ENCODE measurements around the gene MSX2.

MSX2 gene

GRCh38 chr5:174718880-174719610, 5.3 kb upstream of the MSX2 start:
- DNase-seq: no peak

- no peak for DNase-seq
Measured at GRCh38 chr5:174719793-174720611, 4.4 kb upstream of the MSX2 start.

DNA sequence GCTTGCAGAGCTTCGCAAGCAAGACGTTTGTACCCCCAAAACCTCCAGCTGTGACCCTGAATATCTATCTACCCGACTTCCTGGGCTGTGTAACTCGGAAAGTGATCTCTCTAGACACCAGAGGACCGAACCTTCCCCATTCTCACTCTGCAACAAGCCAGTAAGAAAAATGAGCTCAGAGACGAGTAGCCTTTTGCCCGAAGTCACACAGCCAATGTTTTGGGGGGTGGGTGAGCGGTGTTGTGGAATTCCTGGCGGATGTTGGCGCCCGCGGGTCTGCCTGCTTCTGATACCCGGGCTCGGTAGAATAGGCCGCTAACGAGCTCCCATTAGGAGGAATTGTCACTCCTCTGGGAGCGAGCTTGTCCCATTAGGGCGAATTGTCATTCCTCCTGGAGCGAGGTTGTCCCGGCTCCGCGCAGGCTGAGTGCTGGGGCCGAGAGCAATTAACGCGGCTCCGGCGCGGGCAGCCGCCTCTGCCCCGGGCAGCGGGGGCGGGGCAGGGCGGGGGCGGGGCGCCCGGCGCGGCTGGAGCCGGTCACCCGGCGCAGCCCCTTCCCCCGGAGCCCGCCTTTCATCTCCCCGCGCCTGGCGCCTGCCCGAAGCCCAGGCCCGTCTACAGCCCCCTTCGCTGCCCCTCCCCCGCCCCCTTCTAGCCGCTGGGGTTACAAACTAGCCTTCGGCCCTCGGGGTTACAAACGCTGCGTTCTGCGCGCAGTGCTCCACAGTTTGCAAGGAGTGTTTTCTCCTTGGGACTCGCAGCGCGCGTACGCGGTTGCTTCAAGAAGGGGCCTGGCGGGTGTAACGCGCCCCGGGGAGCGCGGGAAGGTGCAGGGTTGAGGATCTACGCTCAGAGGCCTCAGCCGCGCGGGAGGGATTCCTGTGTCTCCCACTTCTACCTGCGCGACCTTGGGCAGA, 3.5 kb upstream of the MSX2 start:
- DNase-seq: no peak

DNA sequence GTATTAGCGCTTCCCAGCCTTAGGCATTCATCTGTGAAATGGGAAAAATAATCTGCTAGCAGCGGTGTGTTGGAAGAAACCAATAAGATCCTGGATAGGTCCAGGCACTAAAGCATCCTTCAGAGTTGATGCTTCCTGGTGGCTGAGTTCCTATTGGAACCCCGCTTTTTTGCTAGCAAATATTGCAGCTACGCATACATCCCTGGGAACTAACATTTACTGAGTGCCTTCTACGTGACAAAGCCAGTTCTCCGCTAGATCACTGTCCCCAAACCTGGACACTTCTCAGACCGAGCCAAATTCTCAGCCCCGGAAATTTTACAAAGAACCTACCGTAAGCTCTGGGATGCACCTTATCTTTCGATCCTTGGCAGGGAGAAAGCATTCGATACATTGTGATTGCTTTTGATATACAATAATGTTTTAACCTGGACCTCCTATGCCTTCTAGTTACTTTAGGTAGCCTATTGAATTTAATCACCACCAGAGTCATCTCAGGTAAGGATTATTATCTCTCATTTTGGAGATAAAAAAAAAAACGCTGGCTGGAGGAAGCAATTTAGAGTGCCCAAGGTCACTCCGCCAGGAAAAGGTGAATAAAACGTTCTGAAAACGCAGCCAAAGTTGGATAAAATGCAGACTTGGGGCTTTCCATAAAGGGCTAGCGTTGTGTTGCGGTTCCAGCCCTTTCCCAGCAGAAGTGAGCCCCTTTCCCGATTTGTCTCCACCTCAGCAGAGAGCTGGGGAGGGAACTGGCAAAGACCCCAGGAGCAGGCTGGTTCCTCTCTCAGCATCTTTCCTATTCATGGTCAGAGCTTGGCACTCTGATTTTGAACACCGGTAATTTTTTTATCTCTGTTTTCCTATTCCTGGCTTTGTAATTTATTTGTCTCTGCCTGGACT, 2.6 kb upstream of the MSX2 start:
- DNase-seq: no peak

GRCh38 chr5:174722500-174722899, 1.9 kb upstream of the MSX2 start:
- no peak for DNase-seq

DNA sequence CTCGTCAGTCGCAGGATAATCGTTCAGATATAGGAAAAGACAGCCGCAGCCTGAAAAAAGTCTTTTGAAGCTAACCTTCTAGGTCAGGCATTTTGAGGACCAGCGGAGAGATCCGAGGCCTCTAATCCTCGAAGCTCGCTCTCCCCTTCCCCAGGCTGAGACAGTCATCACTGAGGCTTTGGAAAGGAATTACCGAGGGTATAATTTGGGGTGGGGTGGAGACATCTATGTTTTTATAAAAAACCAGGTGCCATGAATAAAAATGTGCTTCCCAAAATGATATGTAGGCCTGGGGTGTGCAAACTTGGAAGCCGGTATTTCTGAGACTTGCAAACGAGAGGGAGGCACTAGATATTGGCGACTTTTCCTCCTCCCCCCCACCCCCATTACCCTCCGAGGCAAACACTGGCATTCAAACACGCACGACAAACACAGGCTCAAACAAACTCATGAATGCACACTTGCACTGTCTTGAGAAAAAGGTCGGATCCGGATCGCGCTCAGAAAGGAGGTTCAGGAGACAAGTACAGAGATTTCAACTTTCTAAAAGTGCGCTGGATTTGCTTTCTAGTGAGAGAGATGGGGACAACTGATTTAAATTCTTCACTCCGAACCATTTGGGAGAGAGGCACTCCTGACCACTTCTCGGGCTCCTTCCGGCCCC, 935 bp upstream of the MSX2 start:
- no peak for DNase-seq

DNA sequence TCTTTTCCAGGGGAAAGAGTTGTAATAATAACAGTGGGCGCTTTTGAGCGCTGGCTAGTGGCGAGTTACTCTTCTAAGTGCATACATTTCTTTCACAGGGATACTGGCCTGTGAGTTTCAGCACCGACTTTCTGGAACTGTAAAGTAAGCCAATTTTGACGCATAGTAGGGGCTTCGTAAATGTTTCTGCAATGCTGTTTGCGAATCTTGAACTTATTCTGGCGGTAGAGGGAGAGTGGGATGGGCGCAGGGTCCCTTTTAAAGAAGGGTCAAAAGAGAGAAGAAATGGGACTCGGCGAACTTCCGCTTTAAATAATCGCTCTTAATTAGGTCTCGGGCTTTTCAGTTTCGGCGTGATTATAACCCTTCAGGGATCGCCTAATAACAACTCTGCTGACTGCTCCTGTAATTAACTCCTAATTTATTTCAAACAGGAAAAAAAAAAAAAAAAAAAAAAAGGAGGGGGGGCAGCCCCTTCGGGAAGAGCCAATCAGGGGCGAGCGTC, 351 bp upstream of the MSX2 start:
- no peak for DNase-seq

DNA sequence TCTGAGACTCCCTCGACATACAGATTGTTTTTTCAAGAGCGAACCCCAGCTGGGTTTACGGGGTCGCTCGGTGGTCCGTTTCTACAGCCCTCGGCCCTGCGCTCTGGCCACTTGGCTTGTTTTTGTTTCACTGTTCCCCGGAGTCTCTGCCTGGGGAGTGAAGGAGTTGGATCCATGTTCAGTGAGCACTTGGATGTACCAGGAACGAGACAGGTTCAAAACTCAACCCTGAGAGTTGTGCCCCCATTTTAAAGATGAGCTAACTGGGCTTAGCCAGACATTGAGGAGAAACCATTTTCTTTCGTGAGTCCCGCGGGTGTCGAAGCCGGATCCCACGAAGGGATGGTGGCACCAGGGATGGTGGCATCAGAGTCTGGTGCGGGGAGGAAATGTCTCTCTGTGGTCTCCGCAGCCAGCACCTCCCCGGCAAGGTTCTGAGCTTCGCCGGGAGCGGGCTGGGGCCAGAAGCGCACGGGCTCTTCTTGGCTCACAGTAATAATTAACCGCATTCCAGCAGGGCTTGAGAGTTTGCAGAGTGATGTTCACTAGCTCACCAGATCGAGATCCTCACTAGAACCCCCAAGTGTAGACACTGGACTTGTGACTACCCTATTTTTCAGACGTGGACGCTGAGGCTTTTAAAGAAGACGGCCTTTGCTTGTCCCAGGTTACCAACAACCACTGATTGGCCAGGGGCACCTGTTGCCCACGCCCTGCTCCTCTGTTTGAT, 1.0 kb downstream of the MSX2 start:
- DNase-seq: no peak

GRCh38 chr5:174725991-174726601, 1.7 kb downstream of the MSX2 start:
- DNase-seq: no peak

DNA sequence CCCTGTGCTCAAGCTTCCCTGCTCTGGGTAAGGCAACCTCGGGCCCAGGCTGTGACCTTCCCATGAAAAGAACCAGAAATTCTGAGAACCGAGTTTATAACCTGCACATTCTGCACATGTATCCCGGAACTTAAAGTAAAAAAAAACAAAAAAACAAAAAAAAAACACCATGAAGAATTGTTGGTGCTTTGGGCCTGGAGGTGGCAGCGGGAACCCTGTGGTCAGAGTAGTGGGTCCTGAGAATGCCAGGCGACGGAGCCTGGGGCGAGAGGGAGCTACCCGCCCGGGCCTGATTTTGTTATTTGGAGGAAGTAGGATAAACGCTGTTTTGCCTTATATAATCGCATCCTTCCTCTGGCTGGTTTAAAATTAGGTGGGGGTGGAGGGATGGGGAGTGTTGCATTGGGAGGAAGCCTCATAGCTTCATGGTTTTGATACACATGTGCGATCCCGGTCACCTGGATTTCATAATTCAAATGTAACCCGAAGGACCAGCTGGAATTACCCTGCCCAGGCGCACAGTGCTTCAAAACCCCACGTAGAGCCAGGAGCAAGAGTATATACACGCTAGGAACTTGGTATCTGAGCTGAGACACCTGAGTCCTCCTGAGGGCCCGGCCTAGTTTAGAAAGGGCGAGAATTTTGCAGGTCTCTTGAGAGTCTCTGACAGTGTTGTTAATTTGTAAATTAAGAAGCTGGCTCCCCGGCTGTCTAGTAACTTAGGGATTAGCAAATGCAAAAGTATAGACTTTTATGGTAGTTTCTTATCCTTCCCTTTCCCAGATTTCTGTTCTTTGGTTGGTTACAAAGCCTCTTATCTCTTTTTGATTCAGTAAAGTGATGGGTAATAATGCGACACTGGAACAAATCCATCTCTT, 2.8 kb downstream of the MSX2 start:
- no peak for DNase-seq

DNA sequence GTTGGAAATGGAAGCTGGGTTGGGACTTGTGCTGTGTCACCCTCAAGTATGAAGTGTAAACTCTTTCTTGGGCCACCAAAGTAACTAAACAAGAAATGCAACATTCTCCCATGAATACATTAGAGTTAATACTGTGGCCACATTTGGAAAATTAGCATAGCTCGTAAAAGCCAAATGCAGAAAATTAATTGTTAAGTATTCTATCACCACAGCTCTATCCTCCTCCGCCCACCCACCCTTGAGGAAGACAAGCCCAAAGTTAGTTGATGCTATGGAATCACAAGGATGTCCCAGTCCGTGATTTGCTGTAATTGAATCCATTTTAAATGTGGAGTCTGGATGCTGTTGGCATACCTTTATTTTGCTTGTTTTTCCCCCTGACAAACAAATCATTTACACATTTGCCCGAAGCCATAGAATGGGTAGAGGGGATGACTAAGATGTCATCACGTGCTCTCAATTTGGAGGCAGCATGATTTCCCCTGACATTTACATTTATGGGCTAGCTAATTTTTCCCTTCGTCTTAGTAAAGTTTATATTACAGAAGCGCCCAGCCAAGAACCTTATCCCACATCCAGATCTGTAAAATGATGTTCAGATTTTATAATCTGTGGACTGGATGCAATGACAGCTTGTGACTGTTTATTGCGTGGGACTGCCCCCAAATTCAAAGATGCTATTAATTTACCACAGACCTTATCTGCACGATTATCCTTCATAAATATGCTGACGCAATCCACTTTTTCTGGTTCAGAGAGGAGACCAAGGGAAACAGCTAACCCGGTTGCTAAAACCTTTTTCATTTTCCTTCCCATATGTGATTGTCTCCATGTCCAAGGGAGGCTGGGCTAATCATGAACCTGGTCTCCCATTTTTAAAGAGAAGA, 3.7 kb downstream of the MSX2 start:
- DNase-seq: no peak

GRCh38 chr5:174729075-174729680, 4.8 kb downstream of the MSX2 start:
- DNase-seq: no peak

DNA sequence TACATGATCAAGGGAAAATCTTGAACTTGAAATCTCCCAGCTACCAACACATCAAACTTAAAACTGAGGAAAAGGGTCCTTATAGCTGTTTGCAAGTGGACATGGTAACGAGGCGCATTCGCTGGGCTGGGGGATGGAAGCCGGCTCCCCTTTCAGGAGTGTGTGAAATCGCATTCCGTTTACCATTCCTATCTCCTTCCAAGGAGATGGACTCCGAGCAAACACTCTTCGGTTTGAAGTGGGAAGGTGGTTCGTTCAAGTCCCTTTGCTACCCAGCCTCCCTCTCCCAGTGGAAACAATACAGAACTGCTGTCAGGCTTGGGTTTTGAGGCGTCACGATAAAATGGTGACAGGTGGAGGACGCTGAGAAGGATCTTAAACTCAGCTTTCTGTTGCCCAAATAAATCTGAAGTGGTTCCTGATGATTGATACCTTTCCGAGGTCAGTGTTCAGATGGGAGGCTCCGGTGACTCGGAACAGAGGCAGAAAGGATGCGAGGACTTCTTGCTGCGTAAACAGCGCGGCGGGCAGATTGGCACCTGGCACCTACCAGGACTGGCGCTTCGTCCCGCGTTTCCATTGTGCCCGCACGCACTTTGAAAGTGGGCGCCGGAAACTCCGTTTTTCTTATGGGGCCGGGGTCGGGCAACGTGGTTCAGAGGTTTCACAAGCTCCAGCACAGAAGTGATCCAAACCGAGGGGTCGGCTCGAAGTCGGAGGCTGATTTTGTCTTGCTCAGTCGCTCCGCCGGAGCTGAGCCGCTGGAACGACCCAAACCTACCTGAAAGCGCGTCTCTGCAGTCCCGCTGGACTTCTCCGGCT, 7.0 kb downstream of the MSX2 start:
- DNase-seq: no peak

GRCh38 chr5:174732036-174733020, 7.9 kb downstream of the MSX2 start:
- no peak for DNase-seq

GRCh38 chr5:174733091-174733690, 8.8 kb downstream of the MSX2 start:
- no peak for DNase-seq

Data from effector CD4-positive, alpha-beta T cell (primary cell).